A549 (cell line): ENCODE results near the gene HPCA. TPM values are rescaled to one million over a fixed set of nuclear protein-coding genes. Genes with fewer than 3 reads are reported as not detected.

Experiments used
- ATAC-seq, 2 experiments: fragments of 200-7000 bp in 1 of 2; fragments of >200 bp in 1 of 2; cut with Nextera tagmentation in 1 of 2; cut with Tn5 transposase in 1 of 2; 3 replicates each; pipeline versions ENCODE4 v1.8.0 to v1.9.1; 2018 to 2020; ENCODE audit warnings: mild to moderate bottlenecking in 1 of 2, moderate library complexity in 1 of 2
- CTCF ChIA-PET: fragments of 300-600 bp; sonication (Branson Sonifier 250); formaldehyde crosslinking; extraction: SDS; loops from one replicate; lab custom pipeline; 2021; ENCODE audit warnings: antibody characterized with exemption, inconsistent platforms; lab: Yijun Ruan, JAX
- POLR2A ChIA-PET: fragments of 350-600 bp; formaldehyde crosslinking; extraction: SDS; loops from one replicate; lab custom pipeline; 2021; ENCODE audit warnings: antibody characterized with exemption, inconsistent platforms; lab: Yijun Ruan, JAX
- DNase-seq, 2 experiments: peaks; one replicate each; pipeline versions ENCODE4 v3.0.0 to v3.0.0-alpha.2; 2011 to 2016; ENCODE audit warnings: low read depth in 1 of 2, low spot score in 1 of 2
- FAIRE-seq: peaks from 2 replicates; lab custom pipeline; 2011; peaks lifted over from hg19 to GRCh38; lab: Jason Lieb, UNC
- H3K27ac ChIP-seq, 2 experiments: fragments of >200 bp; sonication (Bioruptor Twin); formaldehyde crosslinking; 3 replicates each; pipeline ENCODE4 v1.5.1; 2016 to 2017
- H3K4me1 ChIP-seq: fragments of >200 bp; sonication (Bioruptor Twin); formaldehyde crosslinking; 3 replicates; pipeline ENCODE4 v1.6.1; 2016
- H3K4me2 ChIP-seq: fragments of >200 bp; sonication (Bioruptor Twin); formaldehyde crosslinking; 3 replicates; pipeline ENCODE4 v1.6.1; 2016
- H3K4me3 ChIP-seq: fragments of >200 bp; sonication (Bioruptor Twin); formaldehyde crosslinking; 3 replicates; pipeline ENCODE4 v1.5.1; 2016
- H3K9me3 ChIP-seq: fragments of >200 bp; sonication (Bioruptor Twin); formaldehyde crosslinking; 3 replicates; pipeline ENCODE4 v1.6.1; 2016
- BHLHE40 ChIP-seq: IDR thresholded peaks from 2 replicates; pipeline ENCODE4 v1.6.1; 2012; ENCODE audit warnings: low read depth, low read length, inconsistent platforms
- CEBPB ChIP-seq, 2 experiments: fragments of >200 bp in 1 of 2; sonication (Bioruptor Twin) in 1 of 2; formaldehyde crosslinking in 1 of 2; IDR thresholded peaks; 2 replicates each; pipeline ENCODE4 v1.6.1; 2012 to 2016
- CHD4 ChIP-seq: fragments of 200-600 bp; sonication (generic); IDR thresholded peaks from 2 replicates; pipeline ENCODE4 v1.6.1; 2016; ENCODE audit warnings: antibody characterized with exemption, mild to moderate bottlenecking, borderline replicate concordance
- CTCF ChIP-seq: fragments of >200 bp; sonication (Bioruptor Twin); formaldehyde crosslinking; IDR thresholded peaks from 3 replicates; pipeline ENCODE4 v1.5.1; 2016
- E2F6 ChIP-seq: IDR thresholded peaks from 2 replicates; pipeline ENCODE4 v1.6.1; 2012; ENCODE audit warnings: low read depth, borderline replicate concordance
- EP300 ChIP-seq, 2 experiments: fragments of >200 bp; sonication (Bioruptor Twin); formaldehyde crosslinking; IDR thresholded peaks; 2 replicates in 1 of 2; 3 replicates in 1 of 2; pipeline ENCODE4 v1.6.1; 2016 to 2017
- ESRRA ChIP-seq: fragments of 150-350 bp; IDR thresholded peaks from 2 replicates; pipeline ENCODE4 v1.6.1; 2014; ENCODE audit warnings: mild to moderate bottlenecking, low read length, borderline replicate concordance
- FOXS1 ChIP-seq: fragments of 250-450 bp; sonication (Bioruptor Pico); IDR thresholded peaks from 2 replicates; pipeline ENCODE4 v1.5.0; 2020; ENCODE audit warnings: mild to moderate bottlenecking, moderate library complexity
- HDAC2 ChIP-seq: fragments of 200-600 bp; sonication (generic); IDR thresholded peaks from 2 replicates; pipeline ENCODE4 v1.6.1; 2016
- HMGXB4 ChIP-seq: fragments of 250-450 bp; sonication (Bioruptor Pico); IDR thresholded peaks from 2 replicates; pipeline ENCODE4 v1.5.0; 2021; ENCODE audit warnings: mild to moderate bottlenecking, moderate library complexity, borderline replicate concordance
- HOXB13 ChIP-seq: fragments of 250-450 bp; sonication (Bioruptor Pico); IDR thresholded peaks from 2 replicates; pipeline ENCODE4 v1.5.0; 2020; ENCODE audit warnings: low read depth, mild to moderate bottlenecking, moderate library complexity
- JUN ChIP-seq, 2 experiments: fragments of >200 bp; sonication (Bioruptor Twin); formaldehyde crosslinking; IDR thresholded peaks; 2 replicates in 1 of 2; 3 replicates in 1 of 2; pipeline ENCODE4 v1.6.1; 2016 to 2017
- JUNB ChIP-seq: fragments of >200 bp; sonication (Bioruptor Twin); formaldehyde crosslinking; IDR thresholded peaks from 2 replicates; pipeline ENCODE4 v1.6.1; 2016
- KDM1A ChIP-seq: fragments of 200-600 bp; sonication (generic); IDR thresholded peaks from 2 replicates; pipeline ENCODE4 v1.6.1; 2016; ENCODE audit warnings: low read depth, mild to moderate bottlenecking
- MAFK ChIP-seq: fragments of 450-650 bp; IDR thresholded peaks from 2 replicates; pipeline ENCODE4 v1.6.1; 2014; ENCODE audit not compliant: partially characterized antibody
- MAZ ChIP-seq: fragments of 150-350 bp; IDR thresholded peaks from 2 replicates; pipeline ENCODE4 v1.6.1; 2014; ENCODE audit warnings: antibody characterized with exemption, low read depth, low read length, borderline replicate concordance
- NFE2L2 ChIP-seq: fragments of 150-350 bp; conservative IDR thresholded peaks from 2 replicates; pipeline ENCODE4 v1.6.1; 2014; ENCODE audit warnings: low read length
- NPAS2 ChIP-seq: fragments of 250-450 bp; sonication (Bioruptor Pico); IDR thresholded peaks from 2 replicates; pipeline ENCODE4 v1.8.0; 2022; ENCODE audit warnings: mild to moderate bottlenecking, moderate library complexity, borderline replicate concordance
- PBX3 ChIP-seq: IDR thresholded peaks from 2 replicates; pipeline ENCODE4 v1.6.1; 2012
- POLR2AphosphoS2 ChIP-seq: conservative IDR thresholded peaks from 2 replicates; pipeline ENCODE4 v1.6.1; 2012; ENCODE audit warnings: low read length, improper control_type of control experiment, inconsistent platforms
- RAD21 ChIP-seq, 2 experiments: fragments of >200 bp in 1 of 2; sonication (Bioruptor Twin) in 1 of 2; formaldehyde crosslinking in 1 of 2; IDR thresholded peaks in 1 of 2; conservative IDR thresholded peaks in 1 of 2; 2 replicates in 1 of 2; 3 replicates in 1 of 2; pipeline ENCODE4 v1.6.1; 2012 to 2018; ENCODE audit warnings: inconsistent platforms in 1 of 2
- RCOR1 ChIP-seq: fragments of 150-350 bp; IDR thresholded peaks from 2 replicates; pipeline ENCODE4 v1.6.1; 2014; ENCODE audit warnings: antibody characterized with exemption, low read length, low read depth
- RFX5 ChIP-seq: fragments of 450-650 bp; IDR thresholded peaks from 2 replicates; pipeline ENCODE4 v1.7.1; 2014; ENCODE audit warnings: antibody characterized with exemption, mild to moderate bottlenecking, moderate library complexity
- SMC3 ChIP-seq: fragments of >200 bp; sonication (Bioruptor Twin); formaldehyde crosslinking; IDR thresholded peaks from 3 replicates; pipeline ENCODE4 v1.6.1; 2018; ENCODE audit warnings: inconsistent platforms
- TP53 ChIP-seq: fragments of 250-450 bp; sonication (Bioruptor Pico); IDR thresholded peaks from 2 replicates; pipeline ENCODE4 v1.5.0; 2021; ENCODE audit warnings: mild to moderate bottlenecking, moderate library complexity
- WGBS: methylation state at CpG from one replicate; pipeline ENCODE4 v1.1.6; 2017; ENCODE audit errors: missing lambda C conversion rate; 5-methylcytosine and 5-hydroxymethylcytosine counted together
- polyA plus RNA-seq, 4 experiments: library from polyadenylated mRNA; depleted of rRNA in 3 of 4; stranded (reverse); fragments of >200 nt; fragmentation: RNase III in 1 of 4; extraction: RNeasy Plus Mini Kit Qiagen cat#74134 plus additional on column Dnase treatment in 1 of 4; gene quantifications; 2 replicates in 3 of 4; 3 replicates in 1 of 4; pipeline ENCODE4 v1.2.3, GENCODE V29; 2011 to 2017

Gene HPCA
- polyA plus RNA-seq, 2 of the 4 experiments (the other 2 are of a cell fraction): 0.21 to 0.34 TPM

- POLR2A ChIA-PET: no interaction called here
- 34% methylated on average over 3 of the region's 3 CpGs for WGBS
- H3K27ac ChIP-seq: no peak overlapping the region
- peaks cover 4% of the 10 kb centered on the region; the same call in 1 of the 3 replicates for H3K4me1 ChIP-seq
- H3K4me3 ChIP-seq: no peak overlapping the region
- no peak overlapping the region for H3K4me2 ChIP-seq
- TF ChIP-seq NFE2L2 (no peak), E2F6 (no peak), SMC3 (no peak), CEBPB (IDR thresholded peaks at IDR 0.05) (no peak), MAZ (no peak), HDAC2 (no peak), CHD4 (no peak), KDM1A (no peak), NPAS2 (no peak), HMGXB4 (CRISPR knock-in tag) (no peak)
- TF ChIP-seq, all 56 proteins: peak for 0
- no peaks in the 10 kb centered on the region for H3K9me3 ChIP-seq
- CTCF ChIA-PET: interaction anchor here (1.3 to 5.3 kb wide), 4 partner anchors 11 to 198 kb away, joined by 3 to 30 read pairs (median 8); no protein-coding TSS in a partner anchor
- DNase-seq: no peak
- ATAC-seq: no peak
- FAIRE-seq: no peak
Observed at GRCh38 chr1:32888134-32888533, 1.8 kb downstream of the HPCA start.

- peaks cover 6% of the 10 kb centered on the region; the same call in 1 of the 3 replicates for H3K4me1 ChIP-seq
- H3K4me2 ChIP-seq: no peak overlapping the region
- no peaks in the 10 kb centered on the region for H3K9me3 ChIP-seq
- TF ChIP-seq RFX5 (no peak), PBX3 (no peak), HOXB13 (CRISPR knock-in tag) (no peak), ESRRA (no peak)
- WGBS: 74% methylated on average over 15 of the region's 24 CpGs
- CTCF ChIA-PET: interaction anchor here (1.3 to 5.3 kb wide), 4 partner anchors 10 to 197 kb away, joined by 3 to 30 read pairs (median 5); no protein-coding TSS in a partner anchor
- ATAC-seq: no peak
- POLR2A ChIA-PET: no interaction called here
- DNase-seq: no peak
- FAIRE-seq: no peak
- H3K4me3 ChIP-seq: no peak overlapping the region
- no peak overlapping the region for H3K27ac ChIP-seq
Observed at GRCh38 chr1:32888677-32889420, 2.6 kb downstream of the HPCA start.

- FAIRE-seq (no peak), ATAC-seq (no peak), DNase-seq (no peak)
- ChIA-PET POLR2A (no interaction called here), CTCF (interaction anchor here (1.4 to 5.3 kb wide), 5 partner anchors 9 to 196 kb away, joined by 3 to 30 read pairs (median 5); no protein-coding TSS in a partner anchor)
- no peak overlapping the region for H3K27ac ChIP-seq
- H3K4me3 ChIP-seq: no peak overlapping the region
- WGBS: 66% methylated on average over 3 of the region's 3 CpGs
- no peak overlapping the region for H3K4me2 ChIP-seq
- H3K4me1 ChIP-seq: peaks cover 7% of the 10 kb centered on the region; the same call in 1 of the 3 replicates
- H3K9me3 ChIP-seq: no peaks in the 10 kb centered on the region
- no peak for TF ChIP-seq MAFK
- TF ChIP-seq JUNB: no peak
- TF ChIP-seq FOXS1: no peak
- TF ChIP-seq KDM1A: no peak
- TF ChIP-seq HMGXB4 (CRISPR knock-in tag): no peak
- no peak for TF ChIP-seq CEBPB (IDR thresholded peaks at IDR 0.05)
- TF ChIP-seq TP53: no peak
- TF ChIP-seq JUN (IDR thresholded peaks at IDR 0.05): no peak
- TF ChIP-seq POLR2AphosphoS2: no peak
- TF ChIP-seq EP300 (IDR thresholded peaks at IDR 0.05): no peak
- no peak for TF ChIP-seq NPAS2
- TF ChIP-seq CTCF: no peak
- TF ChIP-seq ESRRA: no peak
- TF ChIP-seq RCOR1: no peak
- no peak for TF ChIP-seq RAD21 (conservative IDR thresholded peaks at IDR 0.05 in 1 of 2, IDR thresholded peaks at IDR 0.05 in 1 of 2)
- no peak for TF ChIP-seq BHLHE40
Observed at GRCh38 chr1:32889731-32890278, 3.5 kb downstream of the HPCA start.
